Activated CD8-positive, alpha-beta T cell treated with anti-CD3 and anti-CD28 coated beads for 36 hours (primary cell): ENCODE data around the gene ADD2. TPM values are rescaled to one million over a fixed set of nuclear protein-coding genes. Genes with fewer than 3 reads are reported as not detected.

Experiments used
- ATAC-seq: fragments of 200-7000 bp; cut with Tn5 transposase; one replicate; pipeline ENCODE4 v1.10.0; 2021; ENCODE audit warnings: mild to moderate bottlenecking, moderate library complexity
- CTCF ChIA-PET: fragments of 350-600 bp; sonication (Branson Sonifier 250); formaldehyde crosslinking; loops from one replicate; lab custom pipeline; 2021; ENCODE audit warnings: antibody characterized with exemption; lab: Charles Lee
- POLR2A ChIA-PET: fragments of 350-600 bp; sonication (Branson Sonifier 250); formaldehyde crosslinking; loops from one replicate; lab custom pipeline; 2021; ENCODE audit warnings: antibody characterized with exemption; lab: Charles Lee
- DNase-seq: peaks from one replicate; pipeline ENCODE4 v3.0.0-alpha.2; 2020
- H3K27ac Mint-ChIP-seq: one replicate; pipeline ENCODE4 v1.8.0; 2021; ENCODE audit warnings: mild to moderate bottlenecking, mixed read lengths
- H3K27me3 Mint-ChIP-seq: one replicate; pipeline ENCODE4 v1.8.0; 2021; ENCODE audit warnings: mixed read lengths
- H3K36me3 Mint-ChIP-seq: one replicate; pipeline ENCODE4 v1.8.0; 2021; ENCODE audit warnings: low read depth, mixed read lengths
- H3K4me1 Mint-ChIP-seq: one replicate; pipeline ENCODE4 v1.8.0; 2021; ENCODE audit warnings: low read depth, mixed read lengths
- H3K4me3 Mint-ChIP-seq: one replicate; pipeline ENCODE4 v1.8.0; 2021; ENCODE audit warnings: mild to moderate bottlenecking, moderate library complexity, mixed read lengths
- H3K9me3 Mint-ChIP-seq: one replicate; pipeline ENCODE4 v1.8.0; 2021; ENCODE audit warnings: mixed read lengths
- intact Hi-C: fragments of 100-400 bp; cut with micrococcal nuclease; formaldehyde crosslinking; loops from one replicate; pipeline ENCODE4 v1.10.0; 2022
- total RNA-seq, 2 experiments: library from RNA; stranded (reverse); gene quantifications; one replicate each; pipeline ENCODE4 v1.2.3, GENCODE V29; 2021
- TF ChIP-seq, protein P1 (sequence below): fragments of 200-600 bp; IDR thresholded peaks from one replicate; pipeline ENCODE4 v1.8.0; 2022; ENCODE audit warnings: antibody characterized with exemption, mild to moderate bottlenecking

Gene ADD2
- total RNA-seq, 2 experiments from 2014 or later = 24.5 to 26.3 TPM

GRCh38 chr2:70664525-70664924 is 103.5 kb downstream of the ADD2 start:
- peak; percentile 45 for DNase-seq
- Mint-ChIP-seq H3K4me3 (no peak overlapping the region), H3K27me3 (no peaks in the 10 kb centered on the region), H3K36me3 (peaks cover 5% of the 10 kb centered on the region), H3K4me1 (peaks cover 11% of the 10 kb centered on the region), H3K27ac (peak overlapping the region; percentile 65), H3K9me3 (peaks cover 3% of the 10 kb centered on the region)
- ATAC-seq = peak; percentile 77
- CTCF ChIA-PET = no interaction called here
- intact Hi-C loops = no loop called here
- TF ChIP-seq, protein P1, sequence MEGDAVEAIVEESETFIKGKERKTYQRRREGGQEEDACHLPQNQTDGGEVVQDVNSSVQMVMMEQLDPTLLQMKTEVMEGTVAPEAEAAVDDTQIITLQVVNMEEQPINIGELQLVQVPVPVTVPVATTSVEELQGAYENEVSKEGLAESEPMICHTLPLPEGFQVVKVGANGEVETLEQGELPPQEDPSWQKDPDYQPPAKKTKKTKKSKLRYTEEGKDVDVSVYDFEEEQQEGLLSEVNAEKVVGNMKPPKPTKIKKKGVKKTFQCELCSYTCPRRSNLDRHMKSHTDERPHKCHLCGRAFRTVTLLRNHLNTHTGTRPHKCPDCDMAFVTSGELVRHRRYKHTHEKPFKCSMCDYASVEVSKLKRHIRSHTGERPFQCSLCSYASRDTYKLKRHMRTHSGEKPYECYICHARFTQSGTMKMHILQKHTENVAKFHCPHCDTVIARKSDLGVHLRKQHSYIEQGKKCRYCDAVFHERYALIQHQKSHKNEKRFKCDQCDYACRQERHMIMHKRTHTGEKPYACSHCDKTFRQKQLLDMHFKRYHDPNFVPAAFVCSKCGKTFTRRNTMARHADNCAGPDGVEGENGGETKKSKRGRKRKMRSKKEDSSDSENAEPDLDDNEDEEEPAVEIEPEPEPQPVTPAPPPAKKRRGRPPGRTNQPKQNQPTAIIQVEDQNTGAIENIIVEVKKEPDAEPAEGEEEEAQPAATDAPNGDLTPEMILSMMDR = no peak
- POLR2A ChIA-PET = interaction anchor here (0.6 to 1.7 kb wide), 3 partner anchors 8 to 351 kb away, joined by 4 read pairs; no protein-coding TSS in a partner anchor

GRCh38 chr2:70663411-70663810 is 104.6 kb downstream of the ADD2 start:
- TF ChIP-seq, protein P1 = no peak
- ATAC-seq (no peak), DNase-seq (no peak)
- H3K4me3 Mint-ChIP-seq = no peak overlapping the region
- H3K4me1 Mint-ChIP-seq = peaks cover 13% of the 10 kb centered on the region
- H3K9me3 Mint-ChIP-seq = peaks cover 3% of the 10 kb centered on the region
- no peaks in the 10 kb centered on the region for H3K27me3 Mint-ChIP-seq
- intact Hi-C loops = no loop called here
- H3K36me3 Mint-ChIP-seq = peaks cover 5% of the 10 kb centered on the region
- POLR2A ChIA-PET = interaction anchor here (1.2 kb wide), 1 partner anchor 105 kb away, joined by 3 read pairs; the partner anchor contains the start of gene ADD2
- CTCF ChIA-PET = no interaction called here
- no peak overlapping the region for H3K27ac Mint-ChIP-seq

GRCh38 chr2:70659551-70659950 is 108.4 kb downstream of the ADD2 start:
- intact Hi-C loops = loop anchor here (5.0 kb wide), 1 partner anchor 203 kb away; no protein-coding TSS in a partner anchor
- CTCF ChIA-PET = interaction anchor here (1.2 kb wide), 1 partner anchor 109 kb away, joined by 4 read pairs; the partner anchor contains the start of gene ADD2
- Mint-ChIP-seq H3K4me3 (no peak overlapping the region), H3K27me3 (no peaks in the 10 kb centered on the region), H3K27ac (no peak overlapping the region), H3K4me1 (peaks cover 40% of the 10 kb centered on the region), H3K36me3 (peaks cover 4% of the 10 kb centered on the region), H3K9me3 (peaks cover 2% of the 10 kb centered on the region)
- no peak for ATAC-seq
- no peak for DNase-seq
- TF ChIP-seq, protein P1 = no peak
- POLR2A ChIA-PET = no interaction called here

- intact Hi-C loops = loop anchor here (5.0 kb wide), 1 partner anchor 204 kb away; no protein-coding TSS in a partner anchor
- TF ChIP-seq, protein P1 = no peak
- ChIA-PET POLR2A (no interaction called here), CTCF (interaction anchor here (0.7 to 2.7 kb wide), 4 partner anchors 11 to 354 kb away, joined by 3 to 12 read pairs (median 3); no protein-coding TSS in a partner anchor)
- no peak for ATAC-seq
- peaks cover 34% of the 10 kb centered on the region for H3K4me1 Mint-ChIP-seq
- no peak overlapping the region for H3K27ac Mint-ChIP-seq
- peaks cover 2% of the 10 kb centered on the region for H3K36me3 Mint-ChIP-seq
- H3K4me3 Mint-ChIP-seq = no peak overlapping the region
- peaks cover 4% of the 10 kb centered on the region for H3K27me3 Mint-ChIP-seq
- DNase-seq = no peak
- no peaks in the 10 kb centered on the region for H3K9me3 Mint-ChIP-seq
These were observed 109.5 kb downstream of the ADD2 start for GRCh38 chr2:70658476-70658875.

DNA sequence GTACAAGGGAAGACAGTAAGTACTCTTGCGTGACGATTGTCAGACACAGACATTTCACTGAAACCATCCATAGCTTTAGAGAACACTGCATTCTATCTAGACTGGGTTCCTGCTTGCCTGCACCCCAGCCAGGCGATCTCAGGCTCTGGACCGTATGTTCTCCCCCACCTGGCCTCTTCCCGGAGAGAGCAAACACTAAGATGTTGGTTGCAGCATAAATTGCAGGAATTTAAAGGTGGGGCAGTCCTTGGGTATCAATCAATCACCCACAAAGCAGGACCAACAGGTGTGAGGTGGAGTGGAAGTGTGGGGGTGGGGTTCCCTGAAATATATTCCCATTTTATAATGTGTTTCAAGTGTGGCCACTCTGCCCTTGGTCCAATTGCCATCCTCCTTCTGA is 110.8 kb downstream of the ADD2 start:
- Mint-ChIP-seq H3K36me3 (peaks cover 2% of the 10 kb centered on the region), H3K27me3 (peaks cover 4% of the 10 kb centered on the region), H3K4me3 (no peak overlapping the region), H3K9me3 (no peaks in the 10 kb centered on the region), H3K27ac (peak overlapping the region; percentile 55), H3K4me1 (peaks cover 34% of the 10 kb centered on the region)
- intact Hi-C loops = loop anchor here (2.0 to 5.0 kb wide), 2 partner anchors 128 to 205 kb away; no protein-coding TSS in a partner anchor
- TF ChIP-seq, protein P1 = no peak
- POLR2A ChIA-PET = interaction anchor here (1.3 to 1.5 kb wide), 2 partner anchors 8 to 111 kb away, joined by 4 to 6 read pairs; partner anchors contain the start of gene ADD2
- DNase-seq = no peak
- CTCF ChIA-PET = interaction anchor here (1.0 to 4.5 kb wide), 11 partner anchors 9 to 356 kb away, joined by 3 to 45 read pairs (median 6); partner anchors contain the start of genes ADD2, FAM136A and FIGLA
- no peak for ATAC-seq
